Measurements from ENCODE around the gene RIOK1. TPM values are rescaled to one million over a fixed set of nuclear protein-coding genes. Genes with fewer than 3 reads are reported as not detected.
"Not testable (repeated sequence)": the region's sequence is repeated elsewhere in the genome, so short reads cannot be mapped to it uniquely, and the experiment has no call there.

Gene RIOK1
- total RNA-seq, 1 donor from 2014 or later, result 36.4 TPM

GRCh38 chr6:7441048-7441775 is 51.6 kb downstream of the RIOK1 start:
- DNase-seq, result no peak

DNA sequence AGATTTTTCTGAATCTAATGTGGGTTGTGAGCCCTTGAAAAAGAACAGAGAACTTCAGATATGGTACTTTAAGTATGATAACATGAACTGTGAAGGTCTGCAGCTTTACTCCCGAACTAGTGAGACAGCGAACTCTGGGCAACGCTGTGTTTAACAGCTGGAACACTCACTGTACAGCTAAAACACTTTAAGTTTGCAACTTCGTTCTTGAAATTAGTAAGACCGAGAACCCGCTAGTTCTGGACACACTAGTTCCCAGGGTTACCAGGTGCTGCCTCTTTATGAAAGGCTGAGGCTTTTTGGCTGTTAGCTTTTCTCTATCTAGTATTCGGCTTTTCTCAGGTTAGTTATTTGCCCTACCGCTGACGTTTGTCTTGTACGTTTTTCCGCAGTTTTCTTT is 52.9 kb downstream of the RIOK1 start:
- DNase-seq, result no peak

GRCh38 chr6:7445101-7445500 is 55.5 kb downstream of the RIOK1 start:
- DNase-seq, result no peak

DNA sequence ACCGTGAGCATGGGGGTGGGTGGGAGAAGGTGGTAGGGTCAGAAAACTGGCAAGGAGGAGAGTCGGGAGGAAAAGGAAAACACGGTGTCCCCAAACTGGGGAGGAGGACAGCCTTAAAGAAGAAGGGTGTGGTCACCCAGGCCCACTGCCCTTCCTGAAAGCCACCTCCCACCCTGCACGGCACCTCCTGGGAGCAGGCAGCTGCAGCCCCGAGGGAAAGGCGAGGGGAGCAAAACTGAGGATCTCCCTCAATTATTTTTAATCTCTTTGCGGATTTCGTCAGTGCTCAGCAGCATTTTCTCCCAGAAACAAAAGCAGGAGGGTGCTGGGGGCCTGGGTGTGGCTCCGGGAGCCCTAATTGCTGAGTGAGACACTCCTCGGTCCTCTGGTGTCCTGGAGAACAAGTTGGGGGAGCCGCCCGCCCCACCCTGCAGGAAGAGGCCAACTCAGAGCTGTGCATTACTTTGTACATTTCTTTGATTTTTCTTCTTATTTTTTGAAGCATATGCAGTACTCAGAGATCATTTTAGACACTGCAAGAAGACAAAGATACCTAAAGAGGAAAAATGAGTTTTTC is 56.4 kb downstream of the RIOK1 start:
- DNase-seq, result no peak

DNA sequence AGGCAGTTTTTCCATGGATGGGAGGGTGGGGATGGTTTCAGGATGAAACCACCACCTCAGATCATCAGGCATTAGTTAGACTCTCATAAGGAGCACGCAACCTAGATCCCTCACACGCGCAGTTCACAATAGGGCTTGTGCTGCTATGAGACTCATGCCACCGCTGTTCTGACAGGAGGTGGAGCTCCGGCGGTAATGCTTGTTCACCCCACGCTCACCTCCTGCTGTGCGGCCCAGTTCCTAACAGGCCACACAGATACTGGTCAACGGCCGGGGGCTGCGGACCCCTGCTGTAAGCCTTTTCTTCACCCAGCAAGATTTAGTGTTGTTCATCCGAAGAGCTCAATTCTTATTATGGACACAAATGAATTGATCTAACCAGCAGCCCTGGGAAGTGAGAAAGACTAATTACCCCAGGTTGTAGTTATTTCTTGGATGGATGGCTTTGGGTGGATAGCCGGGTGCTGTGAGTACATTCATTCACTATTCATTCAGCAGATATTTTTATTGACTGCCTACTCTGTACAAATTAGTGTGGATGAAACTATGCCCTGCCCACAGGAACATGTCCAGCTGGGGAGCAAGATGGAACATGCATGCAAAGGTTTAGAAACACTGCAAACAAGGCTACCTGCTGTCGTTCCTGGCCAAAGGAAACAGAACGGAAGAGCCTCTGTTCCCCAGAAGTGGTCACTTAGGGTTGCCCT is 57.2 kb downstream of the RIOK1 start:
- DNase-seq, result no peak

DNA sequence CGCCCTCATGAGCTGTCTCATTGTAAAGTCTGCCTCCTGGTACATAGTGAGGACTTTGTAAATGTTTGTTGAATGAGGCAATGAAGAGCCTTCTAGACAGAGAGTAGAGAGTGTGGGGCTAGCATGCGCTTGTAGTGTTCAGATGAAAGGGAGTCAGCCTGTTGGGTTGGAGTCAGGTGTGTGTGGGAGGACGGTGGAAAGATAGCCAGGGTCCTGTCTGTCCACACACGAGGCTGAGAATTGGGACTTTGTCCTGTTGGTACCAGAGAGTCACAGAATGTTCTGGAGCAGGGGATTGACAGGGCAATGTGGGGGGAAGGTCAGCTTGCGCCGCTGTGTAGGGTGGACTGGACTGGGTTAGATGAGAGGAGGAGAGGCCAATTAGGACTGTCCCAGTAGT is 58.6 kb downstream of the RIOK1 start:
- DNase-seq, result no peak

- no peak for DNase-seq
Observed at GRCh38 chr6:7449018-7449417, 59.4 kb downstream of the RIOK1 start.

- no peak for DNase-seq
Observed at GRCh38 chr6:7451326-7451725, 61.7 kb downstream of the RIOK1 start.

DNA sequence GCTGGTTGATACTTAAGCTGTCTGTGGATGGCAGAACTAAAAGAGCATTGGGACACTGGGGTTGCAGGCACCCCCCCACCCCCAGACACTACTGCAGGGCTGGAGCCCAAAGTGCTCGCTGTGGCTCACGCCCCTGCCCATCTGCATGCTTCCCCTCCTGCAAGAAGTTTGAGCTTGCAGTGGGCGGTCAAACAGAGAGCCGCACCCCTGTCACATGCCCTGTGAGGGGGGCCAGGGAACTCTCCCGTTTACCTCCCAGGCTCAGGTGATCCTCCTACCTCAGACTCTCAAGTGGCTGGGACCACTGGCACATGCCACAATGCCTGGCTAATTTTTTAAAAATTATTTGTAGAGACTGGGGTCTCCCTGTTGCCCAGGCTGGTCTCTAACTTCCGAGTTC is 63.3 kb downstream of the RIOK1 start:
- no peak for DNase-seq

GRCh38 chr6:7454696-7455358 is 65.2 kb downstream of the RIOK1 start:
- DNase-seq, result no peak

DNA sequence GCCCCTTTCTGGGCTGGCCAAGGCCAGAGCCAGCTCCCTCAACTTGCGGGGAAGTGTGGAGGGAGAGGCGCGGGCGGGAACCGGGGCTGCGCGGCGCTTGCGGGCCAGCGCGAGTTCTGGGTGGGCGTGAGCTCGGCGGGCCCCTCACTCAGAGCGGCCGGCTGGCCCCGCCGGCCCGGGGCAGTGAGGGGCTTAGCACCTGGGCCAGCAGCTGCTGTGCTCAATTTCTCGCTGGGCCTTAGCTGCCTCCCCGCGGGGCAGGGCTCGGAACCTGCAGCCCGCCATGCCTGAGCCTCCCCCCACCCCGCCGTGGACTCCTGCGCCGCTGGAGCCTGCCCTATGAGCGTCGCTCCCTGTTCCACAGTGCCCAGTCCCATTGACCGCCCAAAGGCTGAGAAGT is 66.7 kb downstream of the RIOK1 start:
- not testable (repeated sequence) for DNase-seq

DNA sequence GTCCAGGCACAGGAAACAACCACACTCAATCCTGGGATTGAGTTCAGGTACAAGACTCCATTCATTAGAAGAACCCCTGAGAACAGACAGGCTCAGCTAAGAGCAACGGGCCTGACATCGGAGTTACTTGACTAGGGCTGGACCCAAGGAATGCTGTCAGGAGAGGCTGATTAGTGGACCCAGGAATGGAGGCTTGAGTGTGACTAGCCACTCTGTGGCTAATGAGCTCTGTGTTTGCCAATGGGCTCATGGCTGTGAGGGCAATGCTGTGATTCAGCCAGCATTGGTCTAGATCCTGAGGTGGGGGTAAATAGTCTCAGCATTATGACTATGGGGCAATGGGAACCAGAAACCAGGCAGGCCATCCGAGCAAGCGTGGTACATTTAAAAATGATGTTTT is 71.8 kb downstream of the RIOK1 start:
- DNase-seq, result no peak

GRCh38 chr6:7463785-7464184 is 74.2 kb downstream of the RIOK1 start:
- DNase-seq, result no peak

DNA sequence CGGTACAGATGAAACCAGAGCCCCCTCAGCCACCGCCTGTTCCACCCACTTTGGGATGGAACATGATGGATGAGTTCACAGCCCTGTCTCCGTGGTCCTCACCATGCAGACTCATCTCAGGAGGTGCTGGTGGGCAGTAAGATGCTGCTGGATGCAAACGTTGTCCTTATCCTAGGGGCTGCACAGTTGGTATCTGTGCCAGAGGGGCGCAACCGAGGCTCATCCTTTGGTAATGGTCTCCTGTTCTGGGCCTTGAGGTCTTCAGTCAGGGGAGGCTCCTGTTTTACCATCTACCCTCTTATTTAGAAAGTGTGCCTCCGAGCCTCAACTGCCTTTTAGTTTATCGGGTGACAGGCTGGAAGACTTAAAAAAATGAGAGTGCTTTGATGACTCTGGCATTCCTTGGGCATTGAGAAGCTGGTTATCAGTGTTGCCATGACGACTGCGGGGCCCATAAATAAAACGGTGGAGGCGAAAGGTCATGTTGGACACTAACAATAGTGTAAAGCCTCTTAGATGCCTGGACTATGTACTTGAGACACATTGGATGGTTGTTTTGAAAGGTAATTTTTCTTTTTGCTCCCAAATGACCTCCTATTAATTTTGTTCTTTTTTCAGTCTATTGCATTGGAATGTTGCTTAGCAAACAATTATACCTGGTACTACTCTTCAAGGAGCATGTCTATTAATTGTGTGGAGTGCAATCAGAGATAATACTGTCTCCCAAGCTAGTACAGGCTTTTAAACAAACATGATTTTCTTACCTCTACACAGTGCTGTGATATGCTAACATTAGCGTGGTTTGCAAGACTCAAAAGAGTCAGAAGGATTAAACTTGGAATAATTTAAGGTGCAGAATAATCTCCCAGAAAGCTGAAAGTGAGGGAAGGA is 77.6 kb downstream of the RIOK1 start:
- DNase-seq, result no peak

Other genes starting within 250 kb of the RIOK1 start
- gene SSR1, start 76.6 kb upstream of the RIOK1 start, total RNA-seq, result 60.5 TPM
- gene CAGE1, start 66 bp upstream of the RIOK1 start, total RNA-seq, result 0.21 TPM
- gene DSP, start 151.9 kb downstream of the RIOK1 start, total RNA-seq, result 167 TPM
- gene SNRNP48, start 200.4 kb downstream of the RIOK1 start, total RNA-seq, result 26.4 TPM

All from tongue (tissue), 2 donors.